Keratinocyte (primary cell): ENCODE data around the gene DACT1.

ENCODE experiments used
- CTCF ChIP-seq, 3 experiments: IDR thresholded peaks in 1 of 3; conservative IDR thresholded peaks in 1 of 3; optimal IDR thresholded peaks in 1 of 3; 2 replicates in 2 of 3; 3 replicates in 1 of 3; pipeline versions ENCODE3 to v1.5.1; 2011; ENCODE audit warnings: low read length in 3 of 3, mild to moderate bottlenecking in 3 of 3, moderate library complexity in 2 of 3, control low read depth in 1 of 3, inconsistent platforms in 1 of 3; ENCODE audit not compliant: insufficient read depth in 2 of 3; ENCODE audit errors: extremely low read depth in 1 of 3
- EZH2 ChIP-seq: IDR thresholded peaks from one replicate; pipeline ENCODE4 v1.6.1; 2012; ENCODE audit warnings: inconsistent platforms, mild to moderate bottlenecking, low read length, moderate library complexity

- no peak for TF ChIP-seq CTCF (optimal IDR thresholded peaks at IDR 0.05 in 1 of 3, IDR thresholded peaks at IDR 0.05 in 1 of 3, conservative IDR thresholded peaks at IDR 0.05 in 1 of 3; ENCODE audit: extremely low read depth in 1 of 3, insufficient read depth in 2 of 3, low read length in 3 of 3)
- no peak for TF ChIP-seq EZH2
Observed at GRCh38 chr14:58640959-58641358, 3.2 kb downstream of the DACT1 start.
